Endometrium (tissue), 2 donors: ENCODE measurements around the gene GPC2.

Experiments used
- FAIRE-seq: peaks from 2 replicates; lab custom pipeline; 2012; peaks lifted over from hg19 to GRCh38; lab: Jason Lieb, UNC
- donor health status: control.
- donor health status: control.

The GPC2 gene

DNA sequence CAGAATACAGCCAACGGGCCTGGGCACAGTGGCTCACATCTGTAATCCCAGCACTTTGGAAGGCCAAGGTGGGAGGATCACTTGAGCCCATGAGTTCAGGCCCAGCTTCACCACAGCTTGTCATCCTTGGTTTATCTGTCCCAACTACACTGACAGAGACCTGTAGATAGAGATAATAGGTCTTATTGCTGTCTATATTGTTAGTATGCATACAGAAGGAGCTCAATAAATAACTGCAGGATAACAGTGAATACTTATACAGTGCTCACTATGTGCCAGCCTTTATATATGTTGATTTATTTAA is 56.5 kb downstream of the GPC2 start:
- FAIRE-seq, result no peak

DNA sequence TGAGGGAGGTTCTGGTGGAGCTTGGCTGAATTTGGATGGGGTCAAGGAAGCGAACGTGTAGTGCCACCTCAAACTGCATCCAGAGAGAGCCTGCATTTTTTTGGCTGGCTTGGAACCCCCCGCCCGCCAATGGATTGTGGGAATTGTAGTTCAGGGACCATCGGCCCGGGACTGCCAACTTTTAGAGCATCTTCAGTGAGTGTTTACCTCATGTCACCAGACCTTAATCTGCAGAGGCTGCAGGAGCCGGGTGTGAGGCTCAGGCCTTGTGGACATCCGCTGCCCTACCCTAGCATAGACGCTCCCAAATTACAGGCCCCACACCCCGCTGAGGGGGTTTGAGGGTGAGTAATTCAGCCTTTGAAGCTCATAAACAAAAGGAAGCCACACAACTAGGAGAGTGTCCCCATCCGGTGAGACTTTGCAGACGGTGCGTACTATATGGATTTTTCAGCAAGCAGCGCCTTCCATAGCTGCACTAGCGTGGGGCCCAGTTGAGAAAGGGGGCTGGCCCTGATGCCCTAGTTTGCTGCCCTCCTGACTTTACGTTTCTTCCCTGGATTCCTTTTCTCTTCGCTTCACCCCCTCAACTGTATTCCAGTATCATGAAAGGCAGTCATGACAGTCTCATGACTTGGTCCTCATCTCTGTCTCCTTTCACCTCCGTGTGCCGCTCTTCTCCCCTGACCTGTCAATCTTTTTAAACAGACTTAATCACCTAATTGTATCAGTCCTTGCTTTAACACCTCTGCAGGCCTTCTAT is 57.0 kb downstream of the GPC2 start:
- no peak for FAIRE-seq
